H1 (cell line): ENCODE measurements around the gene CAPN3. TPM values are rescaled to one million over a fixed set of nuclear protein-coding genes. Genes with fewer than 3 reads are reported as not detected.

Experiments
- CTCF ChIA-PET: fragments of 300-600 bp; sonication (Branson Sonifier 250); formaldehyde crosslinking; loops from one replicate; lab custom pipeline; 2021; ENCODE audit not compliant: partially characterized antibody; lab: Charles Lee
- POLR2A ChIA-PET: fragments of 300-600 bp; sonication (Branson Sonifier 250); formaldehyde crosslinking; loops from one replicate; lab custom pipeline; 2021; ENCODE audit warnings: inconsistent platforms; ENCODE audit not compliant: partially characterized antibody; lab: Charles Lee
- DNase-seq, 2 experiments: peaks; one replicate each; pipeline versions ENCODE4 v3.0.0 to v3.0.0-alpha.2; 2010 to 2022; ENCODE audit warnings: low spot score in 2 of 2, low read depth in 1 of 2, mixed read lengths in 1 of 2
- FAIRE-seq: peaks from 2 replicates; lab custom pipeline; 2011; peaks lifted over from hg19 to GRCh38; lab: Jason Lieb, UNC
- H2AFZ ChIP-seq: 2 replicates; pipeline ENCODE4 v1.8.1; 2012; ENCODE audit warnings: low read length, inconsistent platforms
- H2AK5ac ChIP-seq: 2 replicates; pipeline ENCODE4 v1.6.1; 2013; ENCODE audit warnings: low read depth, low read length
- H2BK120ac ChIP-seq: replicated peaks from 2 replicates; pipeline ENCODE3; 2013; ENCODE audit warnings: low read depth, low read length, inconsistent platforms
- H2BK12ac ChIP-seq: 2 replicates; pipeline ENCODE4 v1.6.1; 2013; ENCODE audit warnings: low read depth, low read length
- H2BK15ac ChIP-seq: 2 replicates; pipeline ENCODE4 v1.6.1; 2013; ENCODE audit warnings: low read length
- H2BK20ac ChIP-seq: 2 replicates; pipeline ENCODE4 v1.6.1; 2013; ENCODE audit warnings: low read length
- H2BK5ac ChIP-seq: 2 replicates; pipeline ENCODE4 v1.6.1; 2013; ENCODE audit warnings: low read depth, low read length
- H3K14ac ChIP-seq: 2 replicates; pipeline ENCODE4 v1.6.1; 2013; ENCODE audit warnings: inconsistent platforms; ENCODE audit not compliant: insufficient read length
- H3K18ac ChIP-seq: 2 replicates; pipeline ENCODE4 v1.6.1; 2013; ENCODE audit warnings: low read length; ENCODE audit errors: extremely low read depth
- H3K23ac ChIP-seq: 2 replicates; pipeline ENCODE4 v1.6.1; 2013; ENCODE audit warnings: inconsistent platforms; ENCODE audit not compliant: insufficient read length
- H3K23me2 ChIP-seq: 2 replicates; pipeline ENCODE4 v1.6.1; 2013; ENCODE audit warnings: low read depth, low read length
- H3K27ac ChIP-seq: 2 replicates; pipeline ENCODE4 v1.6.1; 2011; ENCODE audit warnings: low read depth, low read length, inconsistent platforms
- H3K27me3 ChIP-seq, 4 experiments: replicated peaks in 1 of 4; 1 replicate in 1 of 4; 2 replicates in 3 of 4; pipeline versions ENCODE4 v1.6.1 to v1.8.1; 2011 to 2013; ENCODE audit warnings: low read length in 3 of 4, mild to moderate bottlenecking in 3 of 4, inconsistent platforms in 2 of 4, mixed read lengths in 2 of 4, moderate library complexity in 1 of 4; ENCODE audit not compliant: control insufficient read depth in 3 of 4, insufficient read depth in 3 of 4; ENCODE audit errors: extremely low read depth in 1 of 4
- H3K36me3 ChIP-seq, 4 experiments: 2 replicates each; pipeline versions ENCODE4 v1.6.1 to v1.8.1; 2011 to 2013; ENCODE audit warnings: mild to moderate bottlenecking in 4 of 4, low read length in 3 of 4, moderate library complexity in 2 of 4, control low read depth in 1 of 4, inconsistent platforms in 1 of 4; ENCODE audit not compliant: insufficient read depth in 4 of 4, control insufficient read depth in 2 of 4
- H3K4ac ChIP-seq: replicated peaks from 2 replicates; pipeline ENCODE3; 2013; ENCODE audit warnings: low read length, low read depth, mixed read lengths, inconsistent platforms; ENCODE audit not compliant: insufficient read length
- H3K4me1 ChIP-seq, 4 experiments: replicated peaks in 1 of 4; 1 replicate in 1 of 4; 2 replicates in 3 of 4; pipeline versions ENCODE4 v1.6.1 to v1.8.1; 2011 to 2013; ENCODE audit warnings: low read length in 3 of 4, inconsistent platforms in 2 of 4, mixed read lengths in 1 of 4; ENCODE audit not compliant: insufficient read depth in 4 of 4, control insufficient read depth in 3 of 4
- H3K4me2 ChIP-seq, 2 experiments: 2 replicates each; pipeline versions ENCODE4 v1.6.1 to v1.8.1; 2011 to 2013; ENCODE audit warnings: low read depth in 2 of 2, low read length in 2 of 2, control low read depth in 1 of 2, inconsistent platforms in 1 of 2, mild to moderate bottlenecking in 1 of 2; ENCODE audit not compliant: insufficient read depth in 1 of 2
- H3K4me3 ChIP-seq, 4 experiments: fragments of 200-600, 300-600 bp in 1 of 4; sonication (generic), shearing (Covaris generic), sonication (Bioruptor Twin) in 1 of 4; 2 replicates each; pipeline versions ENCODE4 v1.5.1 to v1.8.1; 2011 to 2016; ENCODE audit warnings: low read length in 4 of 4, low read depth in 3 of 4, control low read depth in 2 of 4, inconsistent platforms in 2 of 4, mild to moderate bottlenecking in 2 of 4, mixed read lengths in 1 of 4, moderate library complexity in 1 of 4; ENCODE audit not compliant: insufficient read depth in 2 of 4; ENCODE audit errors: extremely low read depth in 1 of 4
- H3K56ac ChIP-seq: replicated peaks from 2 replicates; pipeline ENCODE3; 2013; ENCODE audit warnings: low read depth, mild to moderate bottlenecking, mixed read lengths, low read length, inconsistent platforms; ENCODE audit not compliant: insufficient read length
- H3K79me1 ChIP-seq: 2 replicates; pipeline ENCODE4 v1.6.1; 2013; ENCODE audit warnings: low read depth, low read length, control low read depth
- H3K79me2 ChIP-seq, 2 experiments: 2 replicates each; pipeline versions ENCODE4 v1.6.1 to v1.8.1; 2012 to 2013; ENCODE audit warnings: low read length in 2 of 2, mild to moderate bottlenecking in 2 of 2, inconsistent platforms in 1 of 2; ENCODE audit not compliant: insufficient read depth in 2 of 2, control insufficient read depth in 1 of 2
- H3K9ac ChIP-seq, 4 experiments: replicated peaks in 1 of 4; 1 replicate in 1 of 4; 2 replicates in 3 of 4; pipeline versions ENCODE4 v1.6.1 to v1.8.1; 2011 to 2013; ENCODE audit warnings: low read depth in 3 of 4, low read length in 3 of 4, control low read depth in 2 of 4, mild to moderate bottlenecking in 2 of 4, moderate library complexity in 2 of 4, inconsistent platforms in 1 of 4; ENCODE audit errors: extremely low read depth in 1 of 4
- H3K9me3 ChIP-seq, 2 experiments: 2 replicates each; pipeline versions ENCODE4 v1.6.1 to v1.8.1; 2012 to 2013; ENCODE audit warnings: mild to moderate bottlenecking in 2 of 2, moderate library complexity in 2 of 2, control low read depth in 1 of 2, inconsistent platforms in 1 of 2, low read depth in 1 of 2, low read length in 1 of 2, mixed read lengths in 1 of 2; ENCODE audit not compliant: insufficient read depth in 2 of 2
- H4K20me1 ChIP-seq, 2 experiments: replicated peaks in 1 of 2; 2 replicates each; pipeline versions ENCODE3 to v1.8.1; 2011 to 2013; ENCODE audit warnings: inconsistent platforms in 2 of 2, low read length in 2 of 2, mild to moderate bottlenecking in 1 of 2; ENCODE audit not compliant: insufficient read depth in 2 of 2, control insufficient read depth in 1 of 2
- H4K5ac ChIP-seq: 2 replicates; pipeline ENCODE4 v1.6.1; 2013; ENCODE audit warnings: low read length, low read depth, mixed read lengths, inconsistent platforms; ENCODE audit not compliant: insufficient read length
- H4K8ac ChIP-seq: 2 replicates; pipeline ENCODE4 v1.8.0; 2013; ENCODE audit warnings: mild to moderate bottlenecking, moderate library complexity, low read length, inconsistent platforms; ENCODE audit not compliant: insufficient read depth; ENCODE audit errors: extremely low read depth
- H4K91ac ChIP-seq: replicated peaks from 2 replicates; pipeline ENCODE3; 2013; ENCODE audit warnings: low read length, mixed read lengths, inconsistent platforms; ENCODE audit not compliant: insufficient read length
- ASH2L ChIP-seq: fragments of 200-600, 300-600 bp; sonication (generic); IDR thresholded peaks from one replicate; pipeline ENCODE4 v1.7.1; 2017; ENCODE audit warnings: low read length
- BRCA1 ChIP-seq: IDR thresholded peaks from 2 replicates; pipeline ENCODE4 v1.6.1; 2012; ENCODE audit warnings: low read depth, low read length, improper control_type of control experiment
- GTF2F1 ChIP-seq: IDR thresholded peaks from 2 replicates; pipeline ENCODE4 v1.6.1; 2012; ENCODE audit warnings: low read depth, low read length, improper control_type of control experiment, borderline replicate concordance
- HDAC2 ChIP-seq, 2 experiments: fragments of 300-600 bp in 1 of 2; sonication (generic) in 1 of 2; IDR thresholded peaks; 2 replicates each; pipeline ENCODE4 v1.6.1; 2011 to 2012; ENCODE audit warnings: low read depth in 2 of 2, low read length in 2 of 2, mild to moderate bottlenecking in 2 of 2, moderate library complexity in 2 of 2, borderline replicate concordance in 1 of 2, inconsistent platforms in 1 of 2
- JUN ChIP-seq: IDR thresholded peaks from 2 replicates; pipeline ENCODE4 v1.6.1; 2011; ENCODE audit warnings: low read depth, mild to moderate bottlenecking, improper control_type of control experiment, low read length
- KDM5A ChIP-seq: fragments of 200-600 bp; IDR thresholded peaks from 2 replicates; pipeline ENCODE4 v1.7.1; 2012; ENCODE audit warnings: mild to moderate bottlenecking, low read length, inconsistent platforms, mixed read lengths
- POLR2AphosphoS5 ChIP-seq: IDR thresholded peaks from 2 replicates; pipeline ENCODE4 v1.6.1; 2011; ENCODE audit warnings: low read depth, low read length
- RFX5 ChIP-seq: IDR thresholded peaks from 2 replicates; pipeline ENCODE4 v1.6.1; 2011; ENCODE audit warnings: low read depth, low read length, improper control_type of control experiment, borderline replicate concordance
- RXRA ChIP-seq: IDR thresholded peaks from 2 replicates; pipeline ENCODE4 v1.6.1; 2011; ENCODE audit warnings: low read depth, mild to moderate bottlenecking, low read length, moderate library complexity; ENCODE audit not compliant: insufficient read depth
- SIRT6 ChIP-seq: IDR thresholded peaks from one replicate; pipeline ENCODE4 v1.7.1; 2012; ENCODE audit warnings: low read length, inconsistent platforms
- TAF1 ChIP-seq: IDR thresholded peaks from 2 replicates; pipeline ENCODE4 v1.6.1; 2011; ENCODE audit warnings: mild to moderate bottlenecking, low read depth, low read length
- TEAD4 ChIP-seq: IDR thresholded peaks from 2 replicates; pipeline ENCODE4 v1.6.1; 2012; ENCODE audit warnings: low read depth, low read length, inconsistent platforms, mixed read lengths
- ZNF274 ChIP-seq: IDR thresholded peaks from 2 replicates; pipeline ENCODE4 v1.7.0; 2012; ENCODE audit warnings: low read length, borderline replicate concordance; ENCODE audit errors: extremely low read depth
- WGBS, 2 experiments: shearing (Covaris generic) in 1 of 2; methylation state at CpG; one replicate each; pipeline versions ENCODE4 v1.1.6 to v1.1.7; 2013 to 2015; ENCODE audit warnings: low lambda C conversion rate in 2 of 2, mixed read lengths in 2 of 2, inconsistent platforms in 1 of 2, low coverage in 1 of 2, missing lambda C conversion rate in 1 of 2; ENCODE audit not compliant: insufficient replicate concordance in 2 of 2, insufficient coverage in 1 of 2, insufficient read length in 1 of 2; ENCODE audit errors: extremely low coverage in 1 of 2, missing lambda C conversion rate in 1 of 2; 5-methylcytosine and 5-hydroxymethylcytosine counted together
- polyA plus RNA-seq, 7 experiments: library from polyadenylated mRNA; depleted of rRNA in 3 of 7; stranded (reverse) in 5 of 7; unstranded in 2 of 7; fragments of >200 nt in 5 of 7; fragments of 200-250 nt in 2 of 7; gene quantifications; 1 replicate in 5 of 7; 2 replicates in 1 of 7; 4 replicates in 1 of 7; pipeline versions ENCODE4 v1.2.1 to v1.2.3, GENCODE V29; 2011 to 2013; ENCODE audit warnings: missing spikeins in 2 of 7, mixed read lengths in 2 of 7
- total RNA-seq: library from RNA; stranded (reverse); fragmentation: NEBNext Ultra II Directional; extraction: Animal tissue kit (Norgen Biotek cat#: 25700); gene quantifications from 2 replicates; pipeline ENCODE4 v1.2.1, GENCODE V29; 2021
- TF ChIP-seq, protein P1 (sequence below): IDR thresholded peaks from 2 replicates; pipeline ENCODE4 v1.6.1; 2012; ENCODE audit warnings: inconsistent platforms

Gene CAPN3
- total and polyA plus RNA-seq, 2 of the 8 experiments (the other 6 are each of a cell fraction or from before 2014, with no cell fraction given), result 0.80 to 2.1 TPM

DNA sequence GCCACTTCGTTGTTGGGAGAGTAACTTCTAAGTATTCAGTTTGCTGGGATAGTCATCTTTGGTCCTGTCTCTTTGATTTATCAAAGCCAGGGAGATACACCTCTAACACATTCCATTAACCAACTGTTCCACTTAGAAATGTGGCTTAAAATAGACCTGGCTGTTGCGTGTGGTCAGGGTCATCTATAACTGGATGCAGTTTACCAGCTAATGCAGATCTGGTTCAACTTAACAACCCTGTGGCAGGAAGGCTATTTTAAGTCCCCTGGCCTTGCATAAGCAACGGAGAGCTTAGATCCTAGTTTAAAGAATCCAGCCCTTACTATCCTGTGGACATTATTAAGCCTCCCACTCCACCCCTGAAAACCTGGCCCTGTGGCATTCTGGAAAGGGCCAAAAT is 28.1 kb upstream of the CAPN3 start:
- Histone ChIP-seq H3K79me2 (no peaks in the 10 kb centered on the region), H3K23me2 (no peaks in the 10 kb centered on the region), H2BK5ac (no peak overlapping the region), H2AK5ac (no peak overlapping the region), H3K18ac (no peak overlapping the region), H3K4me1 (no peaks in the 10 kb centered on the region), H4K5ac (no peak overlapping the region), H4K8ac (no peak overlapping the region), H2BK20ac (no peak overlapping the region), H3K4ac (no peak overlapping the region), H3K27me3 (no peaks in the 10 kb centered on the region), H3K27ac (no peak overlapping the region), H3K4me2 (no peak overlapping the region), H4K91ac (no peak overlapping the region), H3K9ac (no peak overlapping the region), H2BK120ac (no peak overlapping the region), H3K9me3 (peaks cover 0 to 6% of the 10 kb centered on the region in 2 experiments; a peak in 1 of 4 replicates), H2BK15ac (no peak overlapping the region), H4K20me1 (no peaks in the 10 kb centered on the region), H3K4me3 (no peak overlapping the region), H3K36me3 (peaks cover 0 to 3% (median 0%) of the 10 kb centered on the region in 4 experiments; a peak in 1 of 8 replicates), H3K23ac (no peak overlapping the region), H2AFZ (no peak overlapping the region), H3K14ac (no peak overlapping the region), H3K79me1 (no peaks in the 10 kb centered on the region), H2BK12ac (no peak overlapping the region), H3K56ac (no peak overlapping the region)
- 83% methylated on average over 3 of the region's 3 CpGs; no CpG with 5 or more reads in 1 of the 2 experiments for WGBS, 2 experiments
- DNase-seq, result no peak
- FAIRE-seq, result no peak
- ChIA-PET POLR2A (interaction anchor here (0.5 kb wide), 1 partner anchor 244 kb away, joined by 3 read pairs; the partner anchor contains the start of gene STARD9), CTCF (interaction anchor here (0.7 to 1.6 kb wide), 2 partner anchors 33 to 54 kb away, joined by 3 to 4 read pairs; no protein-coding TSS in a partner anchor)
- TF ChIP-seq TEAD4 (no peak), HDAC2 (IDR thresholded peaks at IDR 0.05; ENCODE audit: borderline replicate concordance in 1 of 2, low read depth in 2 of 2, low read length in 2 of 2) (no peak), SIRT6 (no peak), ZNF274 (no peak), JUN (no peak), TAF1 (no peak), RXRA (no peak), POLR2AphosphoS5 (no peak), KDM5A (no peak), RFX5 (no peak), ASH2L (no peak), BRCA1 (no peak), GTF2F1 (no peak)
- TF ChIP-seq, protein P1, sequence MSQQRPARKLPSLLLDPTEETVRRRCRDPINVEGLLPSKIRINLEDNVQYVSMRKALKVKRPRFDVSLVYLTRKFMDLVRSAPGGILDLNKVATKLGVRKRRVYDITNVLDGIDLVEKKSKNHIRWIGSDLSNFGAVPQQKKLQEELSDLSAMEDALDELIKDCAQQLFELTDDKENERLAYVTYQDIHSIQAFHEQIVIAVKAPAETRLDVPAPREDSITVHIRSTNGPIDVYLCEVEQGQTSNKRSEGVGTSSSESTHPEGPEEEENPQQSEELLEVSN, result no peak
